Stimulated activated naive CD8-positive, alpha-beta T cell treated with anti-CD3 and anti-CD28 coated beads, Interleukin-15, amount 100 ng/mL, for 72 hours (primary cell): ENCODE results near the gene MMP14.
"Not testable (repeated sequence)": the region's sequence is repeated elsewhere in the genome, so short reads cannot be mapped to it uniquely, and the experiment has no call there.

Source experiments
- ATAC-seq: fragments of 150-1000 bp; cut with Tn5 transposase; 2 replicates; pipeline ENCODE4 v1.10.0; 2021; ENCODE audit warnings: mild to moderate bottlenecking, moderate library complexity
- DNase-seq, 2 donors: peaks; one replicate each; pipeline ENCODE4 v3.0.0; 2021 to 2022
- H3K27ac Mint-ChIP-seq, 2 donors: one replicate each; pipeline ENCODE4 v1.8.0; 2022; ENCODE audit warnings: mild to moderate bottlenecking in 2 of 2, mixed read lengths in 2 of 2, moderate library complexity in 2 of 2
- H3K27me3 Mint-ChIP-seq: one replicate; pipeline ENCODE4 v1.8.0; 2022; ENCODE audit warnings: mixed read lengths
- H3K4me1 Mint-ChIP-seq: one replicate; pipeline ENCODE4 v1.8.0; 2022; ENCODE audit warnings: mild to moderate bottlenecking, mixed read lengths
- H3K4me3 Mint-ChIP-seq, 2 donors: one replicate each; pipeline ENCODE4 v1.8.0; 2022; ENCODE audit warnings: mild to moderate bottlenecking in 2 of 2, mixed read lengths in 2 of 2, moderate library complexity in 1 of 2
- H3K9me3 Mint-ChIP-seq, 2 donors: one replicate each; pipeline ENCODE4 v1.8.0; 2022; ENCODE audit warnings: mixed read lengths in 2 of 2

MMP14 gene

GRCh38 chr14:22836301-22837113 lies at the start of gene MMP14:
Gene MMP14, plus strand, starts transcription at chr14:22836585. Its CDS starts 233 bp downstream, at chr14:22836818.
- H3K27me3 Mint-ChIP-seq, result peaks cover 46% of the 10 kb centered on the region

GRCh38 chr14:22786685-22787084 lies 49.7 kb upstream of the MMP14 start:
- H3K27ac Mint-ChIP-seq, result no peak overlapping the region
- H3K4me3 Mint-ChIP-seq, result no peak overlapping the region
- ATAC-seq, result no peak
- H3K27me3 Mint-ChIP-seq, result no peaks in the 10 kb centered on the region
- peaks cover 12% of the 10 kb centered on the region for H3K4me1 Mint-ChIP-seq
- DNase-seq, result no peak
- no peaks in the 10 kb centered on the region for H3K9me3 Mint-ChIP-seq

More at GRCh38 chr14:22836301-22837113, at the start of gene MMP14:
- Mint-ChIP-seq H3K27ac (peak within 1 kb of the TSS; percentile 94 to 96), H3K4me3 (peak within 1 kb of the TSS; percentile 87 to 93), H3K9me3 (no peaks in the 10 kb centered on the region), H3K4me1 (peaks cover 36% of the 10 kb centered on the region)
- DNase-seq (no peak), ATAC-seq (no peak)

- ATAC-seq (no peak), DNase-seq (no peak)
- H3K4me1 Mint-ChIP-seq, result peaks cover 12% of the 10 kb centered on the region
- H3K27me3 Mint-ChIP-seq, result peaks cover 19% of the 10 kb centered on the region
- no peak overlapping the region for H3K27ac Mint-ChIP-seq
- no peaks in the 10 kb centered on the region for H3K9me3 Mint-ChIP-seq
- no peak overlapping the region for H3K4me3 Mint-ChIP-seq
Measured at GRCh38 chr14:22791301-22791700, 45.1 kb upstream of the MMP14 start.

- peaks cover 23% of the 10 kb centered on the region for H3K27me3 Mint-ChIP-seq
- no peak overlapping the region for H3K4me3 Mint-ChIP-seq
- no peak for ATAC-seq
- peaks cover 12% of the 10 kb centered on the region for H3K4me1 Mint-ChIP-seq
- DNase-seq, result no peak
- no peak overlapping the region for H3K27ac Mint-ChIP-seq
- no peaks in the 10 kb centered on the region for H3K9me3 Mint-ChIP-seq
Measured at GRCh38 chr14:22792158-22792557, 44.2 kb upstream of the MMP14 start.

- peaks cover 37% of the 10 kb centered on the region for H3K27me3 Mint-ChIP-seq
- DNase-seq, H3K27ac Mint-ChIP-seq, H3K4me3 Mint-ChIP-seq, H3K9me3 Mint-ChIP-seq, ATAC-seq: not testable (repeated sequence)
- peaks cover 12% of the 10 kb centered on the region for H3K4me1 Mint-ChIP-seq
Measured at GRCh38 chr14:22793550-22793949, 42.8 kb upstream of the MMP14 start.

- no peak overlapping the region for H3K27ac Mint-ChIP-seq
- no peak overlapping the region for H3K4me3 Mint-ChIP-seq
- peaks cover 41% of the 10 kb centered on the region for H3K27me3 Mint-ChIP-seq
- no peak for ATAC-seq
- no peak for DNase-seq
- H3K4me1 Mint-ChIP-seq, result peaks cover 12% of the 10 kb centered on the region
- H3K9me3 Mint-ChIP-seq, result no peaks in the 10 kb centered on the region
Measured at GRCh38 chr14:22793976-22794375, 42.4 kb upstream of the MMP14 start.

GRCh38 chr14:22794551-22794951 lies 41.8 kb upstream of the MMP14 start:
- Mint-ChIP-seq H3K4me1 (peaks cover 12% of the 10 kb centered on the region), H3K9me3 (no peaks in the 10 kb centered on the region), H3K4me3 (no peak overlapping the region), H3K27ac (no peak overlapping the region), H3K27me3 (peaks cover 47% of the 10 kb centered on the region)
- no peak for ATAC-seq
- no peak for DNase-seq

- H3K4me3 Mint-ChIP-seq, result no peak overlapping the region
- no peak overlapping the region for H3K27ac Mint-ChIP-seq
- peaks cover 55% of the 10 kb centered on the region for H3K27me3 Mint-ChIP-seq
- H3K4me1 Mint-ChIP-seq, result no peaks in the 10 kb centered on the region
- DNase-seq (no peak), ATAC-seq (no peak)
- H3K9me3 Mint-ChIP-seq, result no peaks in the 10 kb centered on the region
Measured at GRCh38 chr14:22796087-22796707, 40.2 kb upstream of the MMP14 start.

GRCh38 chr14:22797017-22797917 lies 39.1 kb upstream of the MMP14 start:
- Mint-ChIP-seq H3K9me3 (no peaks in the 10 kb centered on the region), H3K27ac (no peak overlapping the region), H3K27me3 (peaks cover 55% of the 10 kb centered on the region), H3K4me3 (no peak overlapping the region), H3K4me1 (no peaks in the 10 kb centered on the region)
- no peak for DNase-seq
- ATAC-seq, result no peak

GRCh38 chr14:22798528-22798927 lies 37.9 kb upstream of the MMP14 start:
- H3K27me3 Mint-ChIP-seq, result peaks cover 55% of the 10 kb centered on the region
- no peak overlapping the region for H3K27ac Mint-ChIP-seq
- H3K4me1 Mint-ChIP-seq, result no peaks in the 10 kb centered on the region
- no peaks in the 10 kb centered on the region for H3K9me3 Mint-ChIP-seq
- H3K4me3 Mint-ChIP-seq, result no peak overlapping the region
- ATAC-seq (no peak), DNase-seq (no peak)

- no peak for DNase-seq
- no peaks in the 10 kb centered on the region for H3K4me1 Mint-ChIP-seq
- H3K4me3 Mint-ChIP-seq, result no peak overlapping the region
- H3K27me3 Mint-ChIP-seq, result peaks cover 46% of the 10 kb centered on the region
- no peaks in the 10 kb centered on the region for H3K9me3 Mint-ChIP-seq
- ATAC-seq, result no peak
- H3K27ac Mint-ChIP-seq, result no peak overlapping the region
Measured at GRCh38 chr14:22800346-22800745, 36.0 kb upstream of the MMP14 start.

GRCh38 chr14:22801716-22802115 lies 34.7 kb upstream of the MMP14 start:
- H3K27ac Mint-ChIP-seq, result no peak overlapping the region
- no peak overlapping the region for H3K4me3 Mint-ChIP-seq
- ATAC-seq (no peak), DNase-seq (no peak)
- H3K27me3 Mint-ChIP-seq, result peaks cover 32% of the 10 kb centered on the region
- H3K9me3 Mint-ChIP-seq, result no peaks in the 10 kb centered on the region
- no peaks in the 10 kb centered on the region for H3K4me1 Mint-ChIP-seq

GRCh38 chr14:22802860-22803686 lies 33.3 kb upstream of the MMP14 start:
- Mint-ChIP-seq H3K27me3 (peaks cover 23% of the 10 kb centered on the region), H3K4me3 (no peak overlapping the region), H3K27ac (peak overlapping the region in 1 of 2 donors; percentile 5), H3K4me1 (no peaks in the 10 kb centered on the region), H3K9me3 (no peaks in the 10 kb centered on the region)
- ATAC-seq (no peak), DNase-seq (no peak)

GRCh38 chr14:22803687-22803974 lies 32.8 kb upstream of the MMP14 start:
- DNase-seq, result no peak
- ATAC-seq, result no peak
- H3K27me3 Mint-ChIP-seq, result peaks cover 18% of the 10 kb centered on the region
- H3K27ac Mint-ChIP-seq, result no peak overlapping the region
- H3K9me3 Mint-ChIP-seq, result no peaks in the 10 kb centered on the region
- H3K4me3 Mint-ChIP-seq, result no peak overlapping the region
- no peaks in the 10 kb centered on the region for H3K4me1 Mint-ChIP-seq

- H3K4me1 Mint-ChIP-seq, H3K27me3 Mint-ChIP-seq, ATAC-seq, H3K27ac Mint-ChIP-seq, H3K9me3 Mint-ChIP-seq, H3K4me3 Mint-ChIP-seq, DNase-seq: not testable (repeated sequence)
Measured at GRCh38 chr14:22805235-22805634, 31.1 kb upstream of the MMP14 start.
